ENCODE results near the gene ITPRIPL2. TPM values are rescaled to one million over a fixed set of nuclear protein-coding genes. Genes with fewer than 3 reads are reported as not detected.

Gene ITPRIPL2
- total RNA-seq, 1 experiment from 2014 or later = 5.3 TPM

DNA sequence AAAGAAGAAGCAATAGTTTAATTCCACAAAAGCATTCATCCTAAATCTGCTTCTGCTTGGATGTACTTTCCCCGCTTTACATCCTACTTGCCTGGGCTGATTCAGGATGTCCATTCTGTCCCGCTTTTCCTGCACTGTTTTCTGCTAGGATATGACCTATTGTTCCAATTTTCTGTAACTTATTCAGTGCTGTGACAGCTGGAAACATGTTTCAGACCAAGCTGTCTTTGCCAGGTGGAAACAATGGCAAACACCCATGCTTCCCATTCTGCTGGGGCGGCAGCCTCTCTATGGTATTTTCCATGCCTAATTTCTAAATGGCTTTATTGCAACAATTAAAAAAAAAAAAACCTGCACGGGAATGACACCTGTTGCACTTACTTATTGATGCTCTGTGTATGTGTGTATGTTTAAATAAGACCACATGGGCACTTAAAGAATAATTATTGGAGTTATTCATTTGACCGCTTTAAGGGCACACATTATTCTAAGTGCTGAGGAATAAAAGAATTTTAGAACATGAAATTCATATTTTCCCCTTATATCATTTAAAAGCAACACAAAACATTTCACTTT lies 25.3 kb upstream of the ITPRIPL2 start:
- DNase-seq (ENCODE audit: low spot score) (no peak), ATAC-seq (no peak)
- peaks cover 13% of the 10 kb centered on the region for H3K9me3 Mint-ChIP-seq
- POLR2A ChIA-PET = no interaction called here
- H3K4me1 Mint-ChIP-seq = no peaks in the 10 kb centered on the region
- CTCF ChIA-PET = interaction anchor here (1.6 kb wide), 1 partner anchor 91 kb away, joined by 5 read pairs; no protein-coding TSS in a partner anchor
- no peak overlapping the region for H3K4me3 Mint-ChIP-seq
- TF ChIP-seq, protein P1, sequence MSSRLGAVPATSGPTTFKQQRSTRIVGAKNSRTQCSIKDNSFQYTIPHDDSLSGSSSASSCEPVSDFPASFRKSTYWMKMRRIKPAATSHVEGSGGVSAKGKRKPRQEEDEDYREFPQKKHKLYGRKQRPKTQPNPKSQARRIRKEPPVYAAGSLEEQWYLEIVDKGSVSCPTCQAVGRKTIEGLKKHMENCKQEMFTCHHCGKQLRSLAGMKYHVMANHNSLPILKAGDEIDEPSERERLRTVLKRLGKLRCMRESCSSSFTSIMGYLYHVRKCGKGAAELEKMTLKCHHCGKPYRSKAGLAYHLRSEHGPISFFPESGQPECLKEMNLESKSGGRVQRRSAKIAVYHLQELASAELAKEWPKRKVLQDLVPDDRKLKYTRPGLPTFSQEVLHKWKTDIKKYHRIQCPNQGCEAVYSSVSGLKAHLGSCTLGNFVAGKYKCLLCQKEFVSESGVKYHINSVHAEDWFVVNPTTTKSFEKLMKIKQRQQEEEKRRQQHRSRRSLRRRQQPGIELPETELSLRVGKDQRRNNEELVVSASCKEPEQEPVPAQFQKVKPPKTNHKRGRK (CRISPR knock-in tag; IDR thresholded peaks at IDR 0.05; ENCODE audit: borderline replicate concordance) = no peak
- TF ChIP-seq ZNF671 (CRISPR knock-in tag; IDR thresholded peaks at IDR 0.05) (no peak), TP53 (CRISPR knock-in tag; IDR thresholded peaks at IDR 0.05) (no peak), CREM (CRISPR knock-in tag; IDR thresholded peaks at IDR 0.05) (no peak), NR3C1 (CRISPR knock-in tag; conservative IDR thresholded peaks at IDR 0.05; ENCODE audit: low read depth) (no peak)
- TF ChIP-seq, protein P2, sequence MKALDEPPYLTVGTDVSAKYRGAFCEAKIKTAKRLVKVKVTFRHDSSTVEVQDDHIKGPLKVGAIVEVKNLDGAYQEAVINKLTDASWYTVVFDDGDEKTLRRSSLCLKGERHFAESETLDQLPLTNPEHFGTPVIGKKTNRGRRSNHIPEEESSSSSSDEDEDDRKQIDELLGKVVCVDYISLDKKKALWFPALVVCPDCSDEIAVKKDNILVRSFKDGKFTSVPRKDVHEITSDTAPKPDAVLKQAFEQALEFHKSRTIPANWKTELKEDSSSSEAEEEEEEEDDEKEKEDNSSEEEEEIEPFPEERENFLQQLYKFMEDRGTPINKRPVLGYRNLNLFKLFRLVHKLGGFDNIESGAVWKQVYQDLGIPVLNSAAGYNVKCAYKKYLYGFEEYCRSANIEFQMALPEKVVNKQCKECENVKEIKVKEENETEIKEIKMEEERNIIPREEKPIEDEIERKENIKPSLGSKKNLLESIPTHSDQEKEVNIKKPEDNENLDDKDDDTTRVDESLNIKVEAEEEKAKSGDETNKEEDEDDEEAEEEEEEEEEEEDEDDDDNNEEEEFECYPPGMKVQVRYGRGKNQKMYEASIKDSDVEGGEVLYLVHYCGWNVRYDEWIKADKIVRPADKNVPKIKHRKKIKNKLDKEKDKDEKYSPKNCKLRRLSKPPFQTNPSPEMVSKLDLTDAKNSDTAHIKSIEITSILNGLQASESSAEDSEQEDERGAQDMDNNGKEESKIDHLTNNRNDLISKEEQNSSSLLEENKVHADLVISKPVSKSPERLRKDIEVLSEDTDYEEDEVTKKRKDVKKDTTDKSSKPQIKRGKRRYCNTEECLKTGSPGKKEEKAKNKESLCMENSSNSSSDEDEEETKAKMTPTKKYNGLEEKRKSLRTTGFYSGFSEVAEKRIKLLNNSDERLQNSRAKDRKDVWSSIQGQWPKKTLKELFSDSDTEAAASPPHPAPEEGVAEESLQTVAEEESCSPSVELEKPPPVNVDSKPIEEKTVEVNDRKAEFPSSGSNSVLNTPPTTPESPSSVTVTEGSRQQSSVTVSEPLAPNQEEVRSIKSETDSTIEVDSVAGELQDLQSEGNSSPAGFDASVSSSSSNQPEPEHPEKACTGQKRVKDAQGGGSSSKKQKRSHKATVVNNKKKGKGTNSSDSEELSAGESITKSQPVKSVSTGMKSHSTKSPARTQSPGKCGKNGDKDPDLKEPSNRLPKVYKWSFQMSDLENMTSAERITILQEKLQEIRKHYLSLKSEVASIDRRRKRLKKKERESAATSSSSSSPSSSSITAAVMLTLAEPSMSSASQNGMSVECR (CRISPR knock-in tag; IDR thresholded peaks at IDR 0.05; ENCODE audit: borderline replicate concordance) = no peak
- H3K27me3 Mint-ChIP-seq (ENCODE audit: low read depth) = peaks cover 18% of the 10 kb centered on the region
- no peak overlapping the region for H3K27ac Mint-ChIP-seq
- H3K36me3 Mint-ChIP-seq = no peaks in the 10 kb centered on the region

DNA sequence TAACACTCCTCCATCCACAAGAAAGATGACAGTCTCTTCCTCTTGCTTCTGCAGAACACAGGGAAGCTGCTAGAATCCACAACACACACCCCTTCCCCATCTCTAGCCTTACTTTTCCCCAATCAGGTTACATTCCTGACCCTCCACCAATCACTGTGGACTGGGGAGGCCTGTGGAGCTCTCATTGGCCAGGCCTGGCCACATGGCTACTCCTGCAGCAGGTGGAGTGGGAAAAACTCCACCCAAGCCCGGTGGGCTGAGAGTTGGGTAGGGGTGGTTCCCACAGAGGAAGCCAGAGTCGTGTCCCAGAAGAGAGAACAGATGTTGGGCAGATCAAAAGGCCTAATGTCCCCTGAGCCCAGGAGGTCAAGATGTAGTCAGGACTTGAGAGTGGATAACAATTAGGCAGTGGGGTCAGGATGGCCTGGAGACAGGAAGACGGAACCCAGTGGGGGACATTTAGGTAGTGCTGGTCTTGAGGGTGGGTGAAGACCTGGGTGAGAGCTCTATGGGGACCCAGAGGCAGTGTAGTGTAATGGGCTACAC lies 24.3 kb upstream of the ITPRIPL2 start:
- peaks cover 6% of the 10 kb centered on the region; the same call in 1 of the 2 replicates for H3K4me1 Mint-ChIP-seq
- DNase-seq (ENCODE audit: low spot score) (no peak), ATAC-seq (no peak)
- H3K9me3 Mint-ChIP-seq = peaks cover 13% of the 10 kb centered on the region
- ChIA-PET CTCF (interaction anchor here (0.6 to 1.6 kb wide), 2 partner anchors 90 to 494 kb away, joined by 3 to 5 read pairs; no protein-coding TSS in a partner anchor), POLR2A (no interaction called here)
- H3K4me3 Mint-ChIP-seq = no peak overlapping the region
- peaks cover 13% of the 10 kb centered on the region for H3K27me3 Mint-ChIP-seq (ENCODE audit: low read depth)
- TF ChIP-seq, protein P3, sequence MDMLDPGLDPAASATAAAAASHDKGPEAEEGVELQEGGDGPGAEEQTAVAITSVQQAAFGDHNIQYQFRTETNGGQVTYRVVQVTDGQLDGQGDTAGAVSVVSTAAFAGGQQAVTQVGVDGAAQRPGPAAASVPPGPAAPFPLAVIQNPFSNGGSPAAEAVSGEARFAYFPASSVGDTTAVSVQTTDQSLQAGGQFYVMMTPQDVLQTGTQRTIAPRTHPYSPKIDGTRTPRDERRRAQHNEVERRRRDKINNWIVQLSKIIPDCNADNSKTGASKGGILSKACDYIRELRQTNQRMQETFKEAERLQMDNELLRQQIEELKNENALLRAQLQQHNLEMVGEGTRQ (CRISPR knock-in tag; IDR thresholded peaks at IDR 0.05) = peak; percentile 44
- TF ChIP-seq, protein P4, sequence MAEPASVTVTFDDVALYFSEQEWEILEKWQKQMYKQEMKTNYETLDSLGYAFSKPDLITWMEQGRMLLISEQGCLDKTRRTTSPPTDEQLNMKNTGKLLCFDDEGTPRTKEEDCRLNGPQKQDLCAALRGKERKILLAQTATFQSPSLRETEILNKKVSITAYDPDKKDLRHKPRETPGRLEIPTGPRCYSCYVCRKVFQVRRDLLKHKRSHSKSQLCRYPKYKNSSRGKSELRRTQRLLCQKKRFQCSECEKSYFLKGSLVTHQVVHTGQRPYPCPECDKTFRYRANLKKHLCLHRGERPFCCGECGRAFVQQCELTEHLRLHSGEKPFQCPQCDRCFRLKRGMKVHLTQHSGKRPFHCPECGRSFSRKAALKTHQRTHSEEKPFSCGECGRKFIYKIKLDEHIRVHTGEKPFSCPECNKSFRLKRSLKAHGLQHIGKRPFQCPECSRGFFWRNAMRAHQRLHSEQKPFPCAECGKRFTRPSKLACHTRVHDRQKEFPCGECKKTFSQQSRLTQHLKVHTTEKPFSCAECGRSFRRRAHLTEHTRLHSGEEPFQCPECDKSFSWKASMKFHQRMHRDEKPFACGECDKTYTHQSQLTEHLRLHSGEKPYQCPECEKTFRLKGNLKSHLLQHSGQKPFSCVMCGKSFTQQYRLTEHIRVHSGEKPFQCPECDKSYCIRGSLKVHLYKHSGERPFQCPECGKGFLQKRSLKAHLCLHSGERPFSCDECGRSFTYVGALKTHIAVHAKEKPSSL (CRISPR knock-in tag; conservative IDR thresholded peaks at IDR 0.05) = no peak
- 0 out of 2 replicates have a peak, but pooled peaks have one; percentile 32 for TF ChIP-seq NFYB (CRISPR knock-in tag; conservative IDR thresholded peaks at IDR 0.05; ENCODE audit: low read depth)
- TF ChIP-seq, protein P5, sequence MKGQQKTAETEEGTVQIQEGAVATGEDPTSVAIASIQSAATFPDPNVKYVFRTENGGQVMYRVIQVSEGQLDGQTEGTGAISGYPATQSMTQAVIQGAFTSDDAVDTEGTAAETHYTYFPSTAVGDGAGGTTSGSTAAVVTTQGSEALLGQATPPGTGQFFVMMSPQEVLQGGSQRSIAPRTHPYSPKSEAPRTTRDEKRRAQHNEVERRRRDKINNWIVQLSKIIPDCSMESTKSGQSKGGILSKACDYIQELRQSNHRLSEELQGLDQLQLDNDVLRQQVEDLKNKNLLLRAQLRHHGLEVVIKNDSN (CRISPR knock-in tag; IDR thresholded peaks at IDR 0.05) = 0 out of 2 replicates have a peak, but pooled peaks have one; percentile 19
- no peak overlapping the region for H3K27ac Mint-ChIP-seq
- H3K36me3 Mint-ChIP-seq = no peaks in the 10 kb centered on the region

DNA sequence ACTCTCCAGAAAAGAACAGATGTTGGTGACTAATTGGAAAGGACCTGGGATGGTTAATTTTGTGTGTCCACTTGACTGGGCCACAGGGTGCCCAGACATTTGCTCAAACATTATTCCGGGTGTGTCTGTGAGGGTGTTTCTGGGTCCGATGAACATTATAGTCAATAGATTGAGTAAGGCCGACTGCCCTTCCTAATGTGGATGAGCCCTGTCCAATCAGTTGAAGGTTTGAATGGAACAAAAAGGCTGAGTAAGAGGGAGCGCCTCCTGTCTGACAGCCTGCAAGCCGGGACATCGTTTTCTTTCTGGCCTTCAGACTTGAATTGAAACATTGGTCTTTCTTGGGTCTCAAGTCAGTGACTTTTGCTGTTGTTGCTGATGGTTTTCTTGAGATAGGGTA lies 22.8 kb upstream of the ITPRIPL2 start:
- ATAC-seq = no peak
- Mint-ChIP-seq H3K27ac (no peak overlapping the region), H3K4me1 (peaks cover 11% of the 10 kb centered on the region; the same call in 1 of the 2 replicates), H3K36me3 (no peaks in the 10 kb centered on the region), H3K27me3 (ENCODE audit: low read depth) (peaks cover 5% of the 10 kb centered on the region), H3K4me3 (no peak overlapping the region), H3K9me3 (peaks cover 13% of the 10 kb centered on the region)
- no peak for DNase-seq (ENCODE audit: low spot score)
- CTCF ChIA-PET = no interaction called here
- POLR2A ChIA-PET = no interaction called here
- TF ChIP-seq, protein P1 (CRISPR knock-in tag; IDR thresholded peaks at IDR 0.05; ENCODE audit: borderline replicate concordance) = no peak
- TF ChIP-seq OVOL2 (CRISPR knock-in tag; IDR thresholded peaks at IDR 0.05; ENCODE audit: borderline replicate concordance) (no peak), ZNF671 (CRISPR knock-in tag; IDR thresholded peaks at IDR 0.05) (no peak), MYBL2 (CRISPR knock-in tag; IDR thresholded peaks at IDR 0.05) (no peak), ZNF423 (CRISPR knock-in tag; IDR thresholded peaks at IDR 0.05) (no peak), RORB (CRISPR knock-in tag; IDR thresholded peaks at IDR 0.05) (no peak), ZNF121 (CRISPR knock-in tag; IDR thresholded peaks at IDR 0.05) (no peak)
- TF ChIP-seq, protein P3 (CRISPR knock-in tag; IDR thresholded peaks at IDR 0.05) = no peak

All from WTC11 (cell line).